WTC11 (cell line): ENCODE results near the gene LHX4.

Experiments used
- ELF4 ChIP-seq: sonication (generic); formaldehyde crosslinking; IDR thresholded peaks from 2 replicates; pipeline ENCODE4 v1.8.1; 2022; ENCODE audit warnings: low read depth, mild to moderate bottlenecking, moderate library complexity, missing genetic modification reagents
- ESRRA ChIP-seq: sonication (generic); formaldehyde crosslinking; IDR thresholded peaks from 2 replicates; pipeline ENCODE4 v1.8.1; 2022; ENCODE audit warnings: mild to moderate bottlenecking, missing genetic modification reagents, borderline replicate concordance
- FOXP1 ChIP-seq: sonication (generic); formaldehyde crosslinking; IDR thresholded peaks from 2 replicates; pipeline ENCODE4 v1.8.0; 2022; ENCODE audit warnings: missing genetic modification reagents, mild to moderate bottlenecking, moderate library complexity, borderline replicate concordance
- TCF7 ChIP-seq: sonication (generic); formaldehyde crosslinking; IDR thresholded peaks from 2 replicates; pipeline ENCODE4 v1.8.0; 2022; ENCODE audit warnings: mild to moderate bottlenecking, low read depth, missing genetic modification reagents, moderate library complexity
- ZNF121 ChIP-seq: sonication (generic); formaldehyde crosslinking; IDR thresholded peaks from 2 replicates; pipeline ENCODE4 v1.8.0; 2023; ENCODE audit warnings: missing genetic modification reagents
- TF ChIP-seq, protein P1 (sequence below): sonication (generic); formaldehyde crosslinking; IDR thresholded peaks from 2 replicates; pipeline ENCODE4 v1.8.1; 2022; ENCODE audit warnings: missing genetic modification reagents, borderline replicate concordance
- TF ChIP-seq, protein P2 (sequence below): sonication (generic); formaldehyde crosslinking; IDR thresholded peaks from 2 replicates; pipeline ENCODE4 v1.8.0; 2022; ENCODE audit warnings: mild to moderate bottlenecking, missing genetic modification reagents
- TF ChIP-seq, protein P3 (sequence below): sonication (generic); formaldehyde crosslinking; IDR thresholded peaks from 2 replicates; pipeline ENCODE4 v1.8.0; 2022; ENCODE audit warnings: mild to moderate bottlenecking, missing genetic modification reagents
- TF ChIP-seq, protein P4 (sequence below): sonication (generic); formaldehyde crosslinking; IDR thresholded peaks from 2 replicates; pipeline ENCODE4 v1.8.1; 2023; ENCODE audit warnings: mild to moderate bottlenecking, missing genetic modification reagents
- TF ChIP-seq, protein P5 (sequence below): fragments of 200-600 bp; IDR thresholded peaks from 2 replicates; pipeline ENCODE4 v1.8.0; 2022; ENCODE audit warnings: antibody characterized with exemption
- TF ChIP-seq, protein P6 (sequence below): sonication (generic); formaldehyde crosslinking; IDR thresholded peaks from 2 replicates; pipeline ENCODE4 v1.8.1; 2023; ENCODE audit warnings: mild to moderate bottlenecking, missing genetic modification reagents

DNA sequence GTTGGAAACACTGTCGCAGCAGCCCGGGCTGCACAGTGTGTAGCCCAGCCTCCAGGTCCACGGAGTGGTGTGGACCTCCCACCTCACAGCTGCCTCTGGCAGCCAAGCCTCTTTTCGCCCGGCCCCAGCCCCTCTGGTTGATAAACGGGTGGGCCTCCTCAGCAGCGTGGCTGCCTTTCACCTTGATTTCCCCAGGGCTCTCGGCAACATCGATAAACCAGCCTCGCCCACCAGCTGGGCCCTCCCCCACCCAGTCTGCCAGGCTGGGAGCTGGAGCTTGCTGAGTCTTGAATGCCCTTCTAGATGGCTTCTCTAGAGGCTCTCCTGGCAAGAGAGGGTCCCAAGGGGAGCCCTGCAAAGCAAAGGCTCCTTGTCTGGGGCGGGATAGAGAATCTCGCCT lies 31.0 kb upstream of the LHX4 start:
- no peak for TF ChIP-seq TCF7 (CRISPR knock-in tag)
- TF ChIP-seq, protein P1, sequence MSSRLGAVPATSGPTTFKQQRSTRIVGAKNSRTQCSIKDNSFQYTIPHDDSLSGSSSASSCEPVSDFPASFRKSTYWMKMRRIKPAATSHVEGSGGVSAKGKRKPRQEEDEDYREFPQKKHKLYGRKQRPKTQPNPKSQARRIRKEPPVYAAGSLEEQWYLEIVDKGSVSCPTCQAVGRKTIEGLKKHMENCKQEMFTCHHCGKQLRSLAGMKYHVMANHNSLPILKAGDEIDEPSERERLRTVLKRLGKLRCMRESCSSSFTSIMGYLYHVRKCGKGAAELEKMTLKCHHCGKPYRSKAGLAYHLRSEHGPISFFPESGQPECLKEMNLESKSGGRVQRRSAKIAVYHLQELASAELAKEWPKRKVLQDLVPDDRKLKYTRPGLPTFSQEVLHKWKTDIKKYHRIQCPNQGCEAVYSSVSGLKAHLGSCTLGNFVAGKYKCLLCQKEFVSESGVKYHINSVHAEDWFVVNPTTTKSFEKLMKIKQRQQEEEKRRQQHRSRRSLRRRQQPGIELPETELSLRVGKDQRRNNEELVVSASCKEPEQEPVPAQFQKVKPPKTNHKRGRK, result no peak
- TF ChIP-seq, protein P2, sequence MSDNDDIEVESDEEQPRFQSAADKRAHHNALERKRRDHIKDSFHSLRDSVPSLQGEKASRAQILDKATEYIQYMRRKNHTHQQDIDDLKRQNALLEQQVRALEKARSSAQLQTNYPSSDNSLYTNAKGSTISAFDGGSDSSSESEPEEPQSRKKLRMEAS (CRISPR knock-in tag), result no peak
- TF ChIP-seq, protein P3, sequence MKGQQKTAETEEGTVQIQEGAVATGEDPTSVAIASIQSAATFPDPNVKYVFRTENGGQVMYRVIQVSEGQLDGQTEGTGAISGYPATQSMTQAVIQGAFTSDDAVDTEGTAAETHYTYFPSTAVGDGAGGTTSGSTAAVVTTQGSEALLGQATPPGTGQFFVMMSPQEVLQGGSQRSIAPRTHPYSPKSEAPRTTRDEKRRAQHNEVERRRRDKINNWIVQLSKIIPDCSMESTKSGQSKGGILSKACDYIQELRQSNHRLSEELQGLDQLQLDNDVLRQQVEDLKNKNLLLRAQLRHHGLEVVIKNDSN, result no peak
- TF ChIP-seq, protein P4, sequence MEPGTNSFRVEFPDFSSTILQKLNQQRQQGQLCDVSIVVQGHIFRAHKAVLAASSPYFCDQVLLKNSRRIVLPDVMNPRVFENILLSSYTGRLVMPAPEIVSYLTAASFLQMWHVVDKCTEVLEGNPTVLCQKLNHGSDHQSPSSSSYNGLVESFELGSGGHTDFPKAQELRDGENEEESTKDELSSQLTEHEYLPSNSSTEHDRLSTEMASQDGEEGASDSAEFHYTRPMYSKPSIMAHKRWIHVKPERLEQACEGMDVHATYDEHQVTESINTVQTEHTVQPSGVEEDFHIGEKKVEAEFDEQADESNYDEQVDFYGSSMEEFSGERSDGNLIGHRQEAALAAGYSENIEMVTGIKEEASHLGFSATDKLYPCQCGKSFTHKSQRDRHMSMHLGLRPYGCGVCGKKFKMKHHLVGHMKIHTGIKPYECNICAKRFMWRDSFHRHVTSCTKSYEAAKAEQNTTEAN (CRISPR knock-in tag), result no peak
- TF ChIP-seq, protein P5, sequence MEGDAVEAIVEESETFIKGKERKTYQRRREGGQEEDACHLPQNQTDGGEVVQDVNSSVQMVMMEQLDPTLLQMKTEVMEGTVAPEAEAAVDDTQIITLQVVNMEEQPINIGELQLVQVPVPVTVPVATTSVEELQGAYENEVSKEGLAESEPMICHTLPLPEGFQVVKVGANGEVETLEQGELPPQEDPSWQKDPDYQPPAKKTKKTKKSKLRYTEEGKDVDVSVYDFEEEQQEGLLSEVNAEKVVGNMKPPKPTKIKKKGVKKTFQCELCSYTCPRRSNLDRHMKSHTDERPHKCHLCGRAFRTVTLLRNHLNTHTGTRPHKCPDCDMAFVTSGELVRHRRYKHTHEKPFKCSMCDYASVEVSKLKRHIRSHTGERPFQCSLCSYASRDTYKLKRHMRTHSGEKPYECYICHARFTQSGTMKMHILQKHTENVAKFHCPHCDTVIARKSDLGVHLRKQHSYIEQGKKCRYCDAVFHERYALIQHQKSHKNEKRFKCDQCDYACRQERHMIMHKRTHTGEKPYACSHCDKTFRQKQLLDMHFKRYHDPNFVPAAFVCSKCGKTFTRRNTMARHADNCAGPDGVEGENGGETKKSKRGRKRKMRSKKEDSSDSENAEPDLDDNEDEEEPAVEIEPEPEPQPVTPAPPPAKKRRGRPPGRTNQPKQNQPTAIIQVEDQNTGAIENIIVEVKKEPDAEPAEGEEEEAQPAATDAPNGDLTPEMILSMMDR, result no peak
- no peak for TF ChIP-seq ESRRA (CRISPR knock-in tag)
- TF ChIP-seq ELF4 (CRISPR knock-in tag), result no peak
- no peak for TF ChIP-seq ZNF121
- TF ChIP-seq, protein P6, sequence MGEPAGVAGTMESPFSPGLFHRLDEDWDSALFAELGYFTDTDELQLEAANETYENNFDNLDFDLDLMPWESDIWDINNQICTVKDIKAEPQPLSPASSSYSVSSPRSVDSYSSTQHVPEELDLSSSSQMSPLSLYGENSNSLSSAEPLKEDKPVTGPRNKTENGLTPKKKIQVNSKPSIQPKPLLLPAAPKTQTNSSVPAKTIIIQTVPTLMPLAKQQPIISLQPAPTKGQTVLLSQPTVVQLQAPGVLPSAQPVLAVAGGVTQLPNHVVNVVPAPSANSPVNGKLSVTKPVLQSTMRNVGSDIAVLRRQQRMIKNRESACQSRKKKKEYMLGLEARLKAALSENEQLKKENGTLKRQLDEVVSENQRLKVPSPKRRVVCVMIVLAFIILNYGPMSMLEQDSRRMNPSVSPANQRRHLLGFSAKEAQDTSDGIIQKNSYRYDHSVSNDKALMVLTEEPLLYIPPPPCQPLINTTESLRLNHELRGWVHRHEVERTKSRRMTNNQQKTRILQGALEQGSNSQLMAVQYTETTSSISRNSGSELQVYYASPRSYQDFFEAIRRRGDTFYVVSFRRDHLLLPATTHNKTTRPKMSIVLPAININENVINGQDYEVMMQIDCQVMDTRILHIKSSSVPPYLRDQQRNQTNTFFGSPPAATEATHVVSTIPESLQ (CRISPR knock-in tag), result no peak
- TF ChIP-seq FOXP1 (CRISPR knock-in tag), result no peak
